ENCODE measurements around the gene SCNN1A. TPM values are rescaled to one million over a fixed set of nuclear protein-coding genes. Genes with fewer than 3 reads are reported as not detected.
A peak's percentile ranks its signal among the peaks of the same experiment; 100 is the strongest.

Gene SCNN1A
- total RNA-seq, 4 donors from 2014 or later = 74.6 to 139 (median 119) TPM

- DNase-seq (ENCODE audit: low spot score in 2 of 2) = no peak
- TF ChIP-seq, protein P1, sequence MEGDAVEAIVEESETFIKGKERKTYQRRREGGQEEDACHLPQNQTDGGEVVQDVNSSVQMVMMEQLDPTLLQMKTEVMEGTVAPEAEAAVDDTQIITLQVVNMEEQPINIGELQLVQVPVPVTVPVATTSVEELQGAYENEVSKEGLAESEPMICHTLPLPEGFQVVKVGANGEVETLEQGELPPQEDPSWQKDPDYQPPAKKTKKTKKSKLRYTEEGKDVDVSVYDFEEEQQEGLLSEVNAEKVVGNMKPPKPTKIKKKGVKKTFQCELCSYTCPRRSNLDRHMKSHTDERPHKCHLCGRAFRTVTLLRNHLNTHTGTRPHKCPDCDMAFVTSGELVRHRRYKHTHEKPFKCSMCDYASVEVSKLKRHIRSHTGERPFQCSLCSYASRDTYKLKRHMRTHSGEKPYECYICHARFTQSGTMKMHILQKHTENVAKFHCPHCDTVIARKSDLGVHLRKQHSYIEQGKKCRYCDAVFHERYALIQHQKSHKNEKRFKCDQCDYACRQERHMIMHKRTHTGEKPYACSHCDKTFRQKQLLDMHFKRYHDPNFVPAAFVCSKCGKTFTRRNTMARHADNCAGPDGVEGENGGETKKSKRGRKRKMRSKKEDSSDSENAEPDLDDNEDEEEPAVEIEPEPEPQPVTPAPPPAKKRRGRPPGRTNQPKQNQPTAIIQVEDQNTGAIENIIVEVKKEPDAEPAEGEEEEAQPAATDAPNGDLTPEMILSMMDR (IDR thresholded peaks at IDR 0.05) = no peak
- no peak for TF ChIP-seq POLR2A (IDR thresholded peaks at IDR 0.05)
- H3K4me3 ChIP-seq (ENCODE audit: low read depth, poor library complexity, severe bottlenecking) = no peak overlapping the region
- intact Hi-C loops (cut with DNase I; ENCODE audit: low total_unique reads) = loop anchor here (5.0 kb wide), 1 partner anchor 40 kb away; no protein-coding TSS in a partner anchor
- WGBS, 2 donors = 33 to 52% methylated on average over 4 of the region's 4 CpGs
These were observed 2.3 kb upstream of the SCNN1A start for GRCh38 chr12:6377667-6377994.

GRCh38 chr12:6376870-6377666, 1.7 kb upstream of the SCNN1A start:
- no peak for DNase-seq (ENCODE audit: low spot score in 2 of 2)

GRCh38 chr12:6376079-6376869, 911 bp upstream of the SCNN1A start:
- intact Hi-C loops (cut with DNase I; ENCODE audit: low total_unique reads) = loop anchor here (5.0 kb wide), 1 partner anchor 39 kb away; no protein-coding TSS in a partner anchor

More at GRCh38 chr12:6376870-6377666, 1.7 kb upstream of the SCNN1A start:
- no peak for TF ChIP-seq POLR2A (IDR thresholded peaks at IDR 0.05)
- TF ChIP-seq, protein P1 (IDR thresholded peaks at IDR 0.05) = no peak
- H3K4me3 ChIP-seq (ENCODE audit: low read depth, poor library complexity, severe bottlenecking) = no peak overlapping the region
- 65 to 70% methylated on average over 10 of the region's 10 CpGs for WGBS, 2 donors
- intact Hi-C loops (cut with DNase I; ENCODE audit: low total_unique reads) = loop anchor here (5.0 kb wide), 1 partner anchor 40 kb away; no protein-coding TSS in a partner anchor

GRCh38 chr12:6374786-6375160, 590 bp downstream of the SCNN1A start:
- intact Hi-C loops (cut with DNase I; ENCODE audit: low total_unique reads) = loop anchor here (5.0 kb wide), 1 partner anchor 37 kb away; no protein-coding TSS in a partner anchor
- WGBS, 2 donors = 64 to 73% methylated on average over 7 of the region's 7 CpGs
- no peak for DNase-seq (ENCODE audit: low spot score in 2 of 2)
- H3K4me3 ChIP-seq (ENCODE audit: low read depth, poor library complexity, severe bottlenecking) = no peak overlapping the region
- no peak for TF ChIP-seq POLR2A (IDR thresholded peaks at IDR 0.05)
- TF ChIP-seq, protein P1 (IDR thresholded peaks at IDR 0.05) = no peak

More at GRCh38 chr12:6376079-6376869, 911 bp upstream of the SCNN1A start:
- DNase-seq (ENCODE audit: low spot score in 2 of 2) = peak in 1 of 2 donors; percentile 91
- no peak overlapping the region for H3K4me3 ChIP-seq (ENCODE audit: low read depth, poor library complexity, severe bottlenecking)
- TF ChIP-seq, protein P1 (IDR thresholded peaks at IDR 0.05) = no peak
- no peak for TF ChIP-seq POLR2A (IDR thresholded peaks at IDR 0.05)
- 37 to 41% methylated on average over 19 of the region's 19 CpGs for WGBS, 2 donors

- DNase-seq (ENCODE audit: low spot score in 2 of 2) = no peak
- TF ChIP-seq, protein P1 (IDR thresholded peaks at IDR 0.05) = no peak
- TF ChIP-seq POLR2A (IDR thresholded peaks at IDR 0.05) = no peak
- no peak overlapping the region for H3K4me3 ChIP-seq (ENCODE audit: low read depth, poor library complexity, severe bottlenecking)
- intact Hi-C loops (cut with DNase I; ENCODE audit: low total_unique reads) = no loop called here
- WGBS, 2 donors = 90 to 94% methylated on average over 22 of the region's 24 CpGs
These were observed 1.2 kb downstream of the SCNN1A start for GRCh38 chr12:6374028-6374785.
